ENCODE results near the gene CFD. TPM values are rescaled to one million over a fixed set of nuclear protein-coding genes. Genes with fewer than 3 reads are reported as not detected.

CFD gene
- polyA plus RNA-seq, 1 donor (not counting 4 experiments of a cell fraction or from before 2014, with no cell fraction given): 0.47 TPM

- H3K4me1 ChIP-seq (ENCODE audit: control insufficient read depth, extremely low read depth, insufficient read depth, low read length): no peaks in the 10 kb centered on the region
- peaks cover 5 to 17% of the 10 kb centered on the region in 2 experiments for H3K36me3 ChIP-seq (ENCODE audit: control insufficient read depth in 2 of 2, extremely low read depth in 1 of 2, insufficient read depth in 2 of 2, low read length in 2 of 2)
- no peak overlapping the region for H3K9ac ChIP-seq (ENCODE audit: control insufficient read depth, extremely low read depth, insufficient read depth, low read length)
- H4K20me1 ChIP-seq (ENCODE audit: control insufficient read depth, extremely low read depth, insufficient read depth, low read length): no peaks in the 10 kb centered on the region
- no peaks in the 10 kb centered on the region for H3K9me1 ChIP-seq (ENCODE audit: control insufficient read depth, extremely low read depth, insufficient read depth, low read length)
- H3K27ac ChIP-seq (ENCODE audit: control insufficient read depth, insufficient read depth, low read length): no peak overlapping the region
- no peak overlapping the region for H2AFZ ChIP-seq (ENCODE audit: control insufficient read depth, low read length)
- H3K4me2 ChIP-seq (ENCODE audit: control insufficient read depth, extremely low read depth, insufficient read depth, low read depth, low read length): no peak overlapping the region
- peaks cover 11% of the 10 kb centered on the region for H3K79me2 ChIP-seq (ENCODE audit: control insufficient read depth, insufficient read depth, low read length)
- H3K27me3 ChIP-seq (ENCODE audit: control insufficient read depth, extremely low read depth, insufficient read depth, low read length): no peaks in the 10 kb centered on the region
- H3K9me3 ChIP-seq (ENCODE audit: control insufficient read depth, low read depth, low read length): no peaks in the 10 kb centered on the region
- FAIRE-seq (no peak), DNase-seq (ENCODE audit: low read depth, low spot score) (no peak)
- no peak overlapping the region for H3K4me3 ChIP-seq (ENCODE audit: control insufficient read depth in 2 of 3, extremely low read depth in 1 of 3, insufficient read depth in 2 of 3, low read depth in 1 of 3, low read length in 3 of 3)
- TF ChIP-seq EZH2 (IDR thresholded peaks at IDR 0.05; ENCODE audit: low read length) (no peak), CTCF (optimal IDR thresholded peaks at IDR 0.05 in 1 of 3, IDR thresholded peaks at IDR 0.05 in 1 of 3, conservative IDR thresholded peaks at IDR 0.05 in 1 of 3; ENCODE audit: extremely low read depth in 1 of 3, insufficient read depth in 2 of 3, low read length in 3 of 3) (no peak)
- dilution Hi-C loops (cut with MboI; ENCODE audit: extremely low pct_ligation_motif_present, low sequenced_read_pairs): no loop called here
Observed at GRCh38 chr19:899336-900042, 40.0 kb downstream of the CFD start.

- Histone ChIP-seq H3K9ac (ENCODE audit: control insufficient read depth, extremely low read depth, insufficient read depth, low read length) (no peak overlapping the region), H3K4me2 (ENCODE audit: control insufficient read depth, extremely low read depth, insufficient read depth, low read depth, low read length) (no peak overlapping the region), H3K4me1 (ENCODE audit: control insufficient read depth, extremely low read depth, insufficient read depth, low read length) (no peaks in the 10 kb centered on the region), H4K20me1 (ENCODE audit: control insufficient read depth, extremely low read depth, insufficient read depth, low read length) (no peaks in the 10 kb centered on the region), H3K79me2 (ENCODE audit: control insufficient read depth, insufficient read depth, low read length) (peaks cover 15% of the 10 kb centered on the region), H3K36me3 (ENCODE audit: control insufficient read depth in 2 of 2, extremely low read depth in 1 of 2, insufficient read depth in 2 of 2, low read length in 2 of 2) (peaks cover 5 to 17% of the 10 kb centered on the region in 2 experiments), H3K9me3 (ENCODE audit: control insufficient read depth, low read depth, low read length) (no peaks in the 10 kb centered on the region), H3K4me3 (ENCODE audit: control insufficient read depth in 2 of 3, extremely low read depth in 1 of 3, insufficient read depth in 2 of 3, low read depth in 1 of 3, low read length in 3 of 3) (no peak overlapping the region), H3K27ac (ENCODE audit: control insufficient read depth, insufficient read depth, low read length) (no peak overlapping the region), H3K9me1 (ENCODE audit: control insufficient read depth, extremely low read depth, insufficient read depth, low read length) (no peaks in the 10 kb centered on the region), H3K27me3 (ENCODE audit: control insufficient read depth, extremely low read depth, insufficient read depth, low read length) (no peaks in the 10 kb centered on the region), H2AFZ (ENCODE audit: control insufficient read depth, low read length) (no peak overlapping the region)
- FAIRE-seq (no peak), DNase-seq (ENCODE audit: low read depth, low spot score) (no peak)
- no peak for TF ChIP-seq CTCF (optimal IDR thresholded peaks at IDR 0.05 in 1 of 3, IDR thresholded peaks at IDR 0.05 in 1 of 3, conservative IDR thresholded peaks at IDR 0.05 in 1 of 3; ENCODE audit: extremely low read depth in 1 of 3, insufficient read depth in 2 of 3, low read length in 3 of 3)
- TF ChIP-seq EZH2 (IDR thresholded peaks at IDR 0.05; ENCODE audit: low read length): no peak
- dilution Hi-C loops (cut with MboI; ENCODE audit: extremely low pct_ligation_motif_present, low sequenced_read_pairs): no loop called here
Observed at GRCh38 chr19:900043-900301, 40.5 kb downstream of the CFD start.
